HepG2 (cell line): ENCODE measurements around the gene NEK3. TPM values are rescaled to one million over a fixed set of nuclear protein-coding genes. Genes with fewer than 3 reads are reported as not detected.

Experiments
- AGO1 ChIP-seq: fragments of 200-400 bp; formaldehyde crosslinking; IDR thresholded peaks from 2 replicates; pipeline ENCODE4 v1.6.1; 2017; ENCODE audit warnings: mild to moderate bottlenecking, low read depth, low read length, moderate library complexity; ENCODE audit not compliant: poor library complexity, severe bottlenecking
- CEBPB ChIP-seq: IDR thresholded peaks from 2 replicates; pipeline ENCODE4 v1.6.1; 2011; ENCODE audit warnings: low read depth, low read length, improper control_type of control experiment, borderline replicate concordance
- DR1 ChIP-seq: sonication (generic); formaldehyde crosslinking; IDR thresholded peaks from 2 replicates; pipeline ENCODE4 v1.8.0; 2021; ENCODE audit warnings: mild to moderate bottlenecking, missing genetic modification reagents, inconsistent platforms
- FOXK2 ChIP-seq: fragments of 450-650 bp; IDR thresholded peaks from 2 replicates; pipeline ENCODE4 v1.6.1; 2016
- FOXP1 ChIP-seq, 2 experiments: fragments of 450-650 bp in 1 of 2; IDR thresholded peaks; 2 replicates each; pipeline ENCODE4 v1.6.1; 2017 to 2018; ENCODE audit warnings: antibody characterized with exemption in 1 of 2
- HDAC1 ChIP-seq: sonication (generic); formaldehyde crosslinking; IDR thresholded peaks from 2 replicates; pipeline ENCODE4 v1.5.1; 2020; ENCODE audit warnings: mild to moderate bottlenecking, missing genetic modification reagents
- HNF4G ChIP-seq, 2 experiments: sonication (generic) in 1 of 2; formaldehyde crosslinking in 1 of 2; IDR thresholded peaks; 2 replicates each; pipeline versions ENCODE4 v1.4.0 to v1.6.1; 2011 to 2020; ENCODE audit warnings: borderline replicate concordance in 2 of 2, low read depth in 2 of 2, mild to moderate bottlenecking in 2 of 2, low read length in 1 of 2, missing genetic modification reagents in 1 of 2, moderate library complexity in 1 of 2
- JARID2 ChIP-seq: sonication (generic); formaldehyde crosslinking; IDR thresholded peaks from 2 replicates; pipeline ENCODE4 v1.8.1; 2023; ENCODE audit warnings: missing genetic modification reagents, inconsistent platforms; ENCODE audit not compliant: insufficient replicate concordance
- KDM2A ChIP-seq: sonication (generic); formaldehyde crosslinking; IDR thresholded peaks from 2 replicates; pipeline ENCODE4 v1.4.0; 2020; ENCODE audit warnings: low read depth, missing genetic modification reagents, borderline replicate concordance
- NPAS2 ChIP-seq: sonication (generic); formaldehyde crosslinking; IDR thresholded peaks from 2 replicates; pipeline ENCODE4 v1.8.0; 2022; ENCODE audit warnings: mild to moderate bottlenecking, missing genetic modification reagents, borderline replicate concordance
- RBM22 ChIP-seq: fragments of 200-400 bp; formaldehyde crosslinking; optimal IDR thresholded peaks from 2 replicates; pipeline ENCODE3; 2017; ENCODE audit warnings: mild to moderate bottlenecking, low read length, moderate library complexity
- SAFB2 ChIP-seq: sonication (generic); formaldehyde crosslinking; IDR thresholded peaks from 2 replicates; pipeline ENCODE4 v1.5.1; 2020; ENCODE audit warnings: missing genetic modification reagents, low read depth, mild to moderate bottlenecking, borderline replicate concordance
- ZKSCAN5 ChIP-seq: sonication (generic); formaldehyde crosslinking; IDR thresholded peaks from 2 replicates; pipeline ENCODE4 v1.5.1; 2020; ENCODE audit warnings: mild to moderate bottlenecking, missing genetic modification reagents
- ZNF234 ChIP-seq: sonication (generic); formaldehyde crosslinking; conservative IDR thresholded peaks from 2 replicates; pipeline ENCODE4 v1.5.1; 2020; ENCODE audit warnings: mild to moderate bottlenecking, missing genetic modification reagents
- ZNF572 ChIP-seq: sonication (generic); formaldehyde crosslinking; IDR thresholded peaks from 2 replicates; pipeline ENCODE4 v1.5.1; 2020; ENCODE audit warnings: mild to moderate bottlenecking, missing genetic modification reagents
- ZNF773 ChIP-seq: sonication (generic); formaldehyde crosslinking; IDR thresholded peaks from 2 replicates; pipeline ENCODE4 v1.4.0; 2020; ENCODE audit warnings: missing genetic modification reagents, borderline replicate concordance
- polyA plus RNA-seq, 8 experiments: library from polyadenylated mRNA; depleted of rRNA in 3 of 8; stranded (reverse) in 7 of 8; unstranded in 1 of 8; fragments of >200 nt; fragmentation: Illumina TruSeq in 4 of 8; extraction: Trizol in 4 of 8; gene quantifications; 2 replicates each; pipeline versions ENCODE4 v1.2.1 to v1.2.3, GENCODE V29; 2011 to 2016; ENCODE audit warnings: low read depth in 4 of 8, missing spikeins in 1 of 8, mixed read lengths in 1 of 8; ENCODE audit not compliant: insufficient read depth in 1 of 8
- total RNA-seq, 5 experiments: library from RNA; depleted of rRNA; stranded (reverse); fragments of >200 nt; fragmentation: Illumina TruSeq; extraction: Trizol; gene quantifications; 2 replicates each; pipeline ENCODE4 v1.2.3, GENCODE V29; 2016; ENCODE audit warnings: low read depth in 1 of 5
- TF ChIP-seq, protein P1 (sequence below): sonication (generic); formaldehyde crosslinking; IDR thresholded peaks from 2 replicates; pipeline ENCODE4 v1.5.0; 2020; ENCODE audit warnings: missing genetic modification reagents
- TF ChIP-seq, protein P2 (sequence below), 2 experiments: IDR thresholded peaks; 2 replicates each; pipeline ENCODE4 v1.6.1; 2011 to 2012; ENCODE audit warnings: low read length in 2 of 2, borderline replicate concordance in 1 of 2, low read depth in 1 of 2, mild to moderate bottlenecking in 1 of 2, moderate library complexity in 1 of 2
- TF ChIP-seq, protein P3 (sequence below): sonication (generic); formaldehyde crosslinking; IDR thresholded peaks from 2 replicates; pipeline ENCODE4 v1.4.0; 2020; ENCODE audit warnings: missing genetic modification reagents, borderline replicate concordance

Gene NEK3
- total and polyA plus RNA-seq, 2 of the 13 experiments (the other 11 are each of a cell fraction or from before 2014, with no cell fraction given): 36.7 to 68.2 TPM

DNA sequence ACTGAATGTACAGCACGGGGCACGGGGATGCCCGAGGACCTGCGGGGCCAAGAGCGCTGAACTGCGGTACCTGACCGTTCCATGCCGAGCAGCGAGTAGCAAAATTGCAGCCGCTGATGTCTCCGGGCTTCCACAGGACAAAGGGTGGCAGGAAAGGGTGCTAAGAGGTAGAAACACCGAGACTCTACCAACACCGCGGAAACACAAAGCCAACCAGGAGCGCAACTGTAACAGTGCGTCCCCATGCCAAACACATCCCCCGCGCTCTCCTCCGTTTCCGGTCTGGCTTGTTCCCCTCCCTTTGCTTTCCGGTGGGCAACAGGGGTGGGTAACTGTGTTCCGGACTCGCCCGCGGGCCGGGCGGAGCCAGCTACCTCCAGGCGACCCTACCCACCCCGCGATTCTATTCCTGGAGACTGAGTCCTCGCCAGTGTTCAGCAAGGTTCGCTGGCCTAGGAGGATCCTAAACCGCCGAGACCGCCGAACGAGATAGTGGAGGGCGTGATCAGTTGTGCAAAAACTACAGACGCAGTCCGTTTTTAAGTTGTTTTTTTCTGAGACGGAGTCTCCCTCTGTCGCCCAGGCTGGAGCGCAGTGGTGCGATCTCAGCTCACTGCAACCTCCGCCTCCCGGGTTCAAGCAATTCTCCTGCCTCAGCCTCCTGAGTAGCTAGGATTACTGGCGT is 34.9 kb upstream of the NEK3 start (continued):
- TF ChIP-seq JARID2 (CRISPR knock-in tag) (peak; percentile 80), ZNF572 (CRISPR knock-in tag) (peak; percentile 90; the same call in 1 of the 2 replicates), NPAS2 (CRISPR knock-in tag) (no peak), HNF4G (IDR thresholded peaks at IDR 0.05; ENCODE audit: borderline replicate concordance, low read depth, low read length) (peak; percentile 38; the same call in 1 of the 2 replicates), HNF4G (CRISPR knock-in tag; IDR thresholded peaks at IDR 0.05; ENCODE audit: borderline replicate concordance, low read depth) (peak; percentile 39; the same call in 1 of the 2 replicates), CEBPB (no peak), SAFB2 (CRISPR knock-in tag) (peak; percentile 41; the same call in 1 of the 2 replicates), AGO1 (peak; percentile 57), DR1 (CRISPR knock-in tag) (peak; percentile 53; the same call in 1 of the 2 replicates), ZNF234 (no peak), FOXP1 (IDR thresholded peaks at IDR 0.05) (no peak), FOXP1 (CRISPR knock-in tag; IDR thresholded peaks at IDR 0.05) (peak; percentile 61; the same call in 1 of the 2 replicates), HDAC1 (CRISPR knock-in tag) (peak; percentile 94), FOXK2 (peak; percentile 43; the same call in 1 of the 2 replicates), ZNF773 (CRISPR knock-in tag) (0 out of 2 replicates have a peak, but pooled peaks have one; percentile 68), RBM22 (no peak), KDM2A (peak; percentile 99), ZKSCAN5 (no peak)
- TF ChIP-seq, protein P1, sequence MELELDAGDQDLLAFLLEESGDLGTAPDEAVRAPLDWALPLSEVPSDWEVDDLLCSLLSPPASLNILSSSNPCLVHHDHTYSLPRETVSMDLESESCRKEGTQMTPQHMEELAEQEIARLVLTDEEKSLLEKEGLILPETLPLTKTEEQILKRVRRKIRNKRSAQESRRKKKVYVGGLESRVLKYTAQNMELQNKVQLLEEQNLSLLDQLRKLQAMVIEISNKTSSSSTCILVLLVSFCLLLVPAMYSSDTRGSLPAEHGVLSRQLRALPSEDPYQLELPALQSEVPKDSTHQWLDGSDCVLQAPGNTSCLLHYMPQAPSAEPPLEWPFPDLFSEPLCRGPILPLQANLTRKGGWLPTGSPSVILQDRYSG: no peak
- TF ChIP-seq, protein P2, sequence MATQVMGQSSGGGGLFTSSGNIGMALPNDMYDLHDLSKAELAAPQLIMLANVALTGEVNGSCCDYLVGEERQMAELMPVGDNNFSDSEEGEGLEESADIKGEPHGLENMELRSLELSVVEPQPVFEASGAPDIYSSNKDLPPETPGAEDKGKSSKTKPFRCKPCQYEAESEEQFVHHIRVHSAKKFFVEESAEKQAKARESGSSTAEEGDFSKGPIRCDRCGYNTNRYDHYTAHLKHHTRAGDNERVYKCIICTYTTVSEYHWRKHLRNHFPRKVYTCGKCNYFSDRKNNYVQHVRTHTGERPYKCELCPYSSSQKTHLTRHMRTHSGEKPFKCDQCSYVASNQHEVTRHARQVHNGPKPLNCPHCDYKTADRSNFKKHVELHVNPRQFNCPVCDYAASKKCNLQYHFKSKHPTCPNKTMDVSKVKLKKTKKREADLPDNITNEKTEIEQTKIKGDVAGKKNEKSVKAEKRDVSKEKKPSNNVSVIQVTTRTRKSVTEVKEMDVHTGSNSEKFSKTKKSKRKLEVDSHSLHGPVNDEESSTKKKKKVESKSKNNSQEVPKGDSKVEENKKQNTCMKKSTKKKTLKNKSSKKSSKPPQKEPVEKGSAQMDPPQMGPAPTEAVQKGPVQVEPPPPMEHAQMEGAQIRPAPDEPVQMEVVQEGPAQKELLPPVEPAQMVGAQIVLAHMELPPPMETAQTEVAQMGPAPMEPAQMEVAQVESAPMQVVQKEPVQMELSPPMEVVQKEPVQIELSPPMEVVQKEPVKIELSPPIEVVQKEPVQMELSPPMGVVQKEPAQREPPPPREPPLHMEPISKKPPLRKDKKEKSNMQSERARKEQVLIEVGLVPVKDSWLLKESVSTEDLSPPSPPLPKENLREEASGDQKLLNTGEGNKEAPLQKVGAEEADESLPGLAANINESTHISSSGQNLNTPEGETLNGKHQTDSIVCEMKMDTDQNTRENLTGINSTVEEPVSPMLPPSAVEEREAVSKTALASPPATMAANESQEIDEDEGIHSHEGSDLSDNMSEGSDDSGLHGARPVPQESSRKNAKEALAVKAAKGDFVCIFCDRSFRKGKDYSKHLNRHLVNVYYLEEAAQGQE (IDR thresholded peaks at IDR 0.05; ENCODE audit: borderline replicate concordance in 1 of 2, low read depth in 1 of 2, low read length in 2 of 2): peak in 1 of 2 experiments; percentile 36; a peak in 1 of 4 replicates
- TF ChIP-seq, protein P3, sequence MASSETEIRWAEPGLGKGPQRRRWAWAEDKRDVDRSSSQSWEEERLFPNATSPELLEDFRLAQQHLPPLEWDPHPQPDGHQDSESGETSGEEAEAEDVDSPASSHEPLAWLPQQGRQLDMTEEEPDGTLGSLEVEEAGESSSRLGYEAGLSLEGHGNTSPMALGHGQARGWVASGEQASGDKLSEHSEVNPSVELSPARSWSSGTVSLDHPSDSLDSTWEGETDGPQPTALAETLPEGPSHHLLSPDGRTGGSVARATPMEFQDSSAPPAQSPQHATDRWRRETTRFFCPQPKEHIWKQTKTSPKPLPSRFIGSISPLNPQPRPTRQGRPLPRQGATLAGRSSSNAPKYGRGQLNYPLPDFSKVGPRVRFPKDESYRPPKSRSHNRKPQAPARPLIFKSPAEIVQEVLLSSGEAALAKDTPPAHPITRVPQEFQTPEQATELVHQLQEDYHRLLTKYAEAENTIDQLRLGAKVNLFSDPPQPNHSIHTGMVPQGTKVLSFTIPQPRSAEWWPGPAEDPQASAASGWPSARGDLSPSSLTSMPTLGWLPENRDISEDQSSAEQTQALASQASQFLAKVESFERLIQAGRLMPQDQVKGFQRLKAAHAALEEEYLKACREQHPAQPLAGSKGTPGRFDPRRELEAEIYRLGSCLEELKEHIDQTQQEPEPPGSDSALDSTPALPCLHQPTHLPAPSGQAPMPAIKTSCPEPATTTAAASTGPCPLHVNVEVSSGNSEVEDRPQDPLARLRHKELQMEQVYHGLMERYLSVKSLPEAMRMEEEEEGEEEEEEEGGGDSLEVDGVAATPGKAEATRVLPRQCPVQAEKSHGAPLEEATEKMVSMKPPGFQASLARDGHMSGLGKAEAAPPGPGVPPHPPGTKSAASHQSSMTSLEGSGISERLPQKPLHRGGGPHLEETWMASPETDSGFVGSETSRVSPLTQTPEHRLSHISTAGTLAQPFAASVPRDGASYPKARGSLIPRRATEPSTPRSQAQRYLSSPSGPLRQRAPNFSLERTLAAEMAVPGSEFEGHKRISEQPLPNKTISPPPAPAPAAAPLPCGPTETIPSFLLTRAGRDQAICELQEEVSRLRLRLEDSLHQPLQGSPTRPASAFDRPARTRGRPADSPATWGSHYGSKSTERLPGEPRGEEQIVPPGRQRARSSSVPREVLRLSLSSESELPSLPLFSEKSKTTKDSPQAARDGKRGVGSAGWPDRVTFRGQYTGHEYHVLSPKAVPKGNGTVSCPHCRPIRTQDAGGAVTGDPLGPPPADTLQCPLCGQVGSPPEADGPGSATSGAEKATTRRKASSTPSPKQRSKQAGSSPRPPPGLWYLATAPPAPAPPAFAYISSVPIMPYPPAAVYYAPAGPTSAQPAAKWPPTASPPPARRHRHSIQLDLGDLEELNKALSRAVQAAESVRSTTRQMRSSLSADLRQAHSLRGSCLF (CRISPR knock-in tag): no peak
